ENCODE measurements around the gene FAM9C. TPM values are rescaled to one million over a fixed set of nuclear protein-coding genes. Genes with fewer than 3 reads are reported as not detected.

The FAM9C gene
- total RNA-seq, 4 donors from 2014 or later, result not detected

GRCh38 chrX:13051167-13051528, 6.7 kb upstream of the FAM9C start:
- ATAC-seq (ENCODE audit: low FRiP score) (no peak), DNase-seq (ENCODE audit: low spot score) (no peak)
- TF ChIP-seq CTCF (IDR thresholded peaks at IDR 0.05), result no peak

- ATAC-seq (ENCODE audit: low FRiP score), result no peak
- TF ChIP-seq CTCF (IDR thresholded peaks at IDR 0.05), result no peak
- DNase-seq (ENCODE audit: low spot score), result no peak
These were observed 5.7 kb upstream of the FAM9C start for GRCh38 chrX:13050151-13050550.

GRCh38 chrX:13048280-13048679, 3.9 kb upstream of the FAM9C start:
- TF ChIP-seq CTCF (IDR thresholded peaks at IDR 0.05), result no peak
- ATAC-seq (ENCODE audit: low FRiP score) (no peak), DNase-seq (ENCODE audit: low spot score) (no peak)

- DNase-seq (ENCODE audit: low spot score) (no peak), ATAC-seq (ENCODE audit: low FRiP score) (no peak)
- no peak for TF ChIP-seq CTCF (IDR thresholded peaks at IDR 0.05)
These were observed 3.3 kb upstream of the FAM9C start for GRCh38 chrX:13047759-13048158.

GRCh38 chrX:13046141-13046855, 1.9 kb upstream of the FAM9C start:
- ATAC-seq (ENCODE audit: low FRiP score) (no peak), DNase-seq (ENCODE audit: low spot score) (no peak)
- no peak for TF ChIP-seq CTCF (IDR thresholded peaks at IDR 0.05)

- TF ChIP-seq CTCF (IDR thresholded peaks at IDR 0.05), result no peak
- DNase-seq (ENCODE audit: low spot score) (no peak), ATAC-seq (ENCODE audit: low FRiP score) (no peak)
These were observed 482 bp downstream of the FAM9C start for GRCh38 chrX:13043938-13044337.

GRCh38 chrX:13043138-13043537, 1.3 kb downstream of the FAM9C start:
- TF ChIP-seq CTCF (IDR thresholded peaks at IDR 0.05), result no peak
- ATAC-seq (ENCODE audit: low FRiP score) (no peak), DNase-seq (ENCODE audit: low spot score) (no peak)
